Right lobe of liver (tissue), 4 donors: Measurements from ENCODE around the gene HES2.

Source experiments
- POLR2A ChIP-seq: fragments of 450-650 bp; IDR thresholded peaks from one replicate; pipeline ENCODE4 v1.6.1; 2017; ENCODE audit warnings: antibody characterized with exemption, mild to moderate bottlenecking
- TF ChIP-seq, protein P1 (sequence below), 4 donors: fragments of 200-600 bp in 3 of 4; fragments of 450-650 bp in 1 of 4; IDR thresholded peaks; one replicate each; pipeline versions ENCODE4 v1.5.1 to v1.8.0; 2016 to 2022; ENCODE audit warnings: antibody characterized with exemption in 4 of 4, mild to moderate bottlenecking in 2 of 4
- donor health status: DM: no; HTN: no; CAD: no.
- donor health status: DM: no; HTN: no; CAD: no.
- donor health status: DM: no; HTN: yes; CAD: no.

DNA sequence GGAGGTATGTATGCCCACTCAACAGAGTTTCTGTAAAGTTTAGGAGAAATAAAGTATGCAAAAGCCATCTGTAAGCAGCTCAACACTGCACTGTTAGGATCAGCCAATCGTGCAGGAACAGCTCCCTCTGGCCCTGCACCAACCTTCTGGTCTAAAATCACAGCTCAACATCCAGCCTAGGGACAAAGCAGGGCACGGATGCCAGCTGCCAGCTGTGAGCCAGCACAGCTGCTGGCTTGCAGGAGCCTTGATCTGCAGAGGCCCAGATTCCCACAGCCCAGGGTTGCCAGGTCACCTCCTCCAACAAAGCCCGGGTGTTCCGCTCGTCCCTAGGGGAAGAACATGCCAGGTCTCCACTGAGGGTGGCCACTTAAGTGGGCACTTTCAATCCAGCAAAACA, 34.8 kb downstream of the HES2 start:
- TF ChIP-seq, protein P1, sequence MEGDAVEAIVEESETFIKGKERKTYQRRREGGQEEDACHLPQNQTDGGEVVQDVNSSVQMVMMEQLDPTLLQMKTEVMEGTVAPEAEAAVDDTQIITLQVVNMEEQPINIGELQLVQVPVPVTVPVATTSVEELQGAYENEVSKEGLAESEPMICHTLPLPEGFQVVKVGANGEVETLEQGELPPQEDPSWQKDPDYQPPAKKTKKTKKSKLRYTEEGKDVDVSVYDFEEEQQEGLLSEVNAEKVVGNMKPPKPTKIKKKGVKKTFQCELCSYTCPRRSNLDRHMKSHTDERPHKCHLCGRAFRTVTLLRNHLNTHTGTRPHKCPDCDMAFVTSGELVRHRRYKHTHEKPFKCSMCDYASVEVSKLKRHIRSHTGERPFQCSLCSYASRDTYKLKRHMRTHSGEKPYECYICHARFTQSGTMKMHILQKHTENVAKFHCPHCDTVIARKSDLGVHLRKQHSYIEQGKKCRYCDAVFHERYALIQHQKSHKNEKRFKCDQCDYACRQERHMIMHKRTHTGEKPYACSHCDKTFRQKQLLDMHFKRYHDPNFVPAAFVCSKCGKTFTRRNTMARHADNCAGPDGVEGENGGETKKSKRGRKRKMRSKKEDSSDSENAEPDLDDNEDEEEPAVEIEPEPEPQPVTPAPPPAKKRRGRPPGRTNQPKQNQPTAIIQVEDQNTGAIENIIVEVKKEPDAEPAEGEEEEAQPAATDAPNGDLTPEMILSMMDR (IDR thresholded peaks at IDR 0.05) = no peak
- TF ChIP-seq POLR2A = no peak
